ENCODE results near the gene RNF125.
A peak's percentile ranks its signal among the peaks of the same experiment; 100 is the strongest.

The RNF125 gene

DNA sequence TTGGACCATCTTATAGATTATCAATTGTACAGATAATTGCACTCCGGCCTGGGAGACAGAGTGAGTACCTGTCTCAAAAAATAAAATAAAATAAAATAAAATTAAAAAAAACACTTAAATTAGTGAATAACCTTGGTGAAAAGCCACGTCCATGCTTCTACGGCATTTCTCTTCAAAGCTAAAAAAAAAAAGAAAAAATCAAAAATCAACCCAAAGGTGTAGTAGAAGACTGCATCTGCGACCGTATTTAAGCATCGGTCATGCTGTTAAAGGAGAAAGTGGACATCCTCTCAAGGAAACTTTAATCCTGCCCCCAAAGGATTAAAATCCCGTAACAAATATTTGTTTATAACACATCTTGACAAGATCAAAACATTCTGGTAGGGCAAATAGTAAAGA is 72.7 kb downstream of the RNF125 start:
- no peak for DNase-seq (ENCODE audit: low spot score)

DNA sequence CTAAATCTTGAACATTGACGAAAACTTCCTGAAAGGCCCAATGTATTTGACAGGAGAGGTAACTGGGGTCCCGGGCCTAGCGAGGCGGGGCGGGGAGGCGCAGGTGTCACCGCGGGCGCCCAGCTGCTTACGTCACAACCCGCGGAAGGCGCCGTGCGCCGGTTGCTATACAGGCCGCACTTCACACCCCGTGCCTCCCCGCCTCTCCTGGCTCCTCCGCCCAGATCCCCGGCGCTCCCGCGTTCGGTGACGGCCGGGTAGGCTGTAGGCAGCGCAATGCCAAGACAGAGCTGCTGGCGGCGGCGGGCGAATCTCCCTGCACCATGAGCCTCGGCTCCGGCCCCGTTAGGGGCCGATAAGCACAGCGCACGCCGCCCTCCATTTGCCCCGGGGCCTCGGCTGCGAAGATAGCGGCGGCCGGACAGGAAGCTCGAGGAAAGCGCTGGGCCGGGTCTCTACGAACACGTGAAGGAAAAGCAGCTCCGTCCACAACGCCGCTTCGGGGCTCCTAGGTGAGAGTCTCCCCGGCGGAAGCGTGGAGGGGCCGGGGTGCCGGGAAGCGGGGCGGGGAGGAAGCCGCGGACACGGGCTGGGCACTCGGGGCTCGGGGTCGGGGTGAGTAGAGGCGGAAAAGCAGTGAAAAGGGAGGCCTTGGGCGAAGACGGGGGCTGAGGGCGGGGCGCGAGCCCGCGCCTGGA is 73.2 kb downstream of the RNF125 start, which contains the start of gene RNF138:
RNF138 (plus strand) TSS at position 151 of the 698 bp plus-strand sequence. CDS start 903 bp downstream, outside the sequence.
- peak; percentile 38 for DNase-seq (ENCODE audit: low spot score)

DNA sequence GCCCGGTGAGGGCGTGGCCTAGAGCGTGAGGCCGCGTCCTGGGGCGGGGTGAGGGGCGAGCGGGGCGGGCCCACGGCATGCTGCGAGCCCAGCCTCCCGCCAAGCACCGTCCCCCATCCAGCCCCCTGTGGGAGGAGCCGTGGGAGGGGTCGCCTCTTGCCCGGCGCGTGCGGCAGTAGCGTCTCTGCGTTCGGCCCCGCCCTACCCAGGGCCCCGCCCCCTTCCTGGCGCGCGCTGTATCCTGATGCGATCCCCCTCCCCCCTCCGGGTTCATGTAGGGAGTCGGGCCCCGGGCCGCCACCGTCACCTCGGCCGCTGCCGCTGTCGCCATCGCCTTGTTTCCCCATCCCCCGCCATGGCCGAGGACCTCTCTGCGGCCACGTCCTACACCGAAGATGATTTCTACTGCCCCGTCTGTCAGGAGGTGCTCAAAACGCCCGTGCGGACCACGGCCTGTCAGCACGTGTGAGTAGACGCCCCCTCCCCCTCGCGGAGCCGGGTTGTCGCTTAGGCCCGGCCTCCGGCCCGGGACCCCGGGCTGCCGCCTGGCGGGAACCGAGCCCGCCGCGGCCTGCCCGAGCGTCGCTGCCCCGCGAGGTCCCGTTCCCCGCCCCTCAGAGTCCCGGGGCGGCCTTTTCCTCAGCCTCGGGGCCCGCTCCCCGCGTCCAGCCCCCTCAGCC is 73.9 kb downstream of the RNF125 start:
- DNase-seq (ENCODE audit: low spot score): peak; percentile 64

DNA sequence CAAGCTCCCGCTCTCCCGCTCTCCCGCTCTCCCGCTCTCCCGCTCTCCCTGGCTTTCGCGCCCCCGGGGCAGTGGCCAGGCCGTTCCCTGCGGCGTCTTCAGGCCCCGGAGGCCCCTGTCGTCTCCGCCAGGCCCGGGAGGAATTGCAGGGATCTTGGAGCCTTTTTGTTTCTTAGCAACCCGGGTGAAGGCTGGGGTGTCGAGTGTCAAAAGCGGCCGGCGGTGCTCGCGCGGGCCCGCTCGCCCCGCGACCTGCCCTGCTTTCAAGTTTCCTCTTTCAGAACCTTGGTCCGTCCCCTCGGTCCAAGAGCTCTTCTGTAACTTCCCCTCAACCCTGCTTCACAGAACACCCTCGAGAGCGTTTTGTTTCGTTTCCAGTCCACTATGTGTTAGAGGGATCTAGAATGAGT is 74.5 kb downstream of the RNF125 start:
- DNase-seq (ENCODE audit: low spot score): peak; percentile 11

DNA sequence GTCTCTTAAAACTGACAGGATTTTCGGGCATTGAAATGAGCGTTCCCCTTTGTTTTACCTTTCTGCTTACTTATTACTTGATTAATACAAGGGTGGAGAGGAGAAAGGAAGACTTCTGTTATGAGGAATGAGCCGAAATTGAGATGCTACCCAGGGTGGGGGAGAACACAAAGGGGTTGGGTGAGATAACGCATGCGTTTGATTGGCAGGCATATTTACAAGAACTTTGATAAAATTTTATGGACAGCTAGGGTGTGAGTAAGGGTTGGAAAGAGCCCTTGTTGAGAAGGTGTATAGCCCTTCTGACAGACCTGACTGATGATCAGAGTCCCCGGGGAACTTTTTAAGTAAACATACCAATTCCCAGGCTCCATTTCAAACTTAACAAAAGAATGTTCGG is 74.9 kb downstream of the RNF125 start:
- DNase-seq (ENCODE audit: low spot score): no peak

DNA sequence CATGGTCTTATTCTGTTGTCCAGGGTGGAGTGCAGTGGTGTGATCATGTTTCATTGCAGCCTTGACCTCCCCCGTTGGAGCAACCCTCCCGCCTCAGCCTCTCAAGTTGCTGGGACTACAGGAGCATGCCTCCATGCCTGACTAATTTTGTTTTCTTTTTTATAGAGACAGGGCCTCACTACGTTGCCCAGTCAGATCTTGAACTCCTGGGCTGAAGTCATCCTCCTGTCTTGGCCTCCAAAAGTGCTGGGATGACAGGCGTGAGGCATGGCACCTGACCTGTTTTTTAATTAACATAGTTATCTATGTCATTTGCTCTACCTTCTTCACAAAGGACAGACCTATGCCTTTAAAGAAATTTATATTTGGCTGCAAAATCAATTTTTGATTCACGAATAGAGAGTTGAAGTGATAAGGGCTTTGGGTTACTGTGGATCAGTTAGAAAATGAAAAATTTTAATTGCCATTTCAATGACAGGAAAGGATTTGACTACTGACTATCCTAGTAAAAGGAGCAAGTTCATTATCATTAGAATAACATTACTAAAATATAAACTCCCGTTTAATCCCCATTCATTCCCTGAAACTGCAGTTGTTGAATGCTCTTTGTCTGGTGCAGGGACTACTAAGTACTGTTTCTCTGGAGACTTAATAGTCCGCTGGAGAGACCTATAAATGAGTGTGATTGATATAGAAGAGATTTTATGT is 76.7 kb downstream of the RNF125 start:
- no peak for DNase-seq (ENCODE audit: low spot score)

DNA sequence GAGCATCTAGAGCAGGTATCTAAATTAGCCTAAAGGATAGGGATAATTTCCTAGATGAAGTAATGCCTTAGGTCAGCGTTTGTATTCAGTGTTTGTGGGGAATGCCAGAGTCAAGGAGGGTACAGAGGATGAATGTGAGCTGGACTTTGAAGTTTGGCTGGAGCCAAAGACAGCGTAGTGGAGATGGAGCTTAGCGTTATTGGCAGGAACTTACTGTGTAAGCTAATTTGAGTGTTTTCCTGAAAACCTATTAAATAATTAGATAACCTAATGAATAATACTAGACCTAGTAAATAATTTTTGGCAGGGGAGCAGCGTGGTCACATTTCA is 77.2 kb downstream of the RNF125 start:
- DNase-seq (ENCODE audit: low spot score): no peak

DNA sequence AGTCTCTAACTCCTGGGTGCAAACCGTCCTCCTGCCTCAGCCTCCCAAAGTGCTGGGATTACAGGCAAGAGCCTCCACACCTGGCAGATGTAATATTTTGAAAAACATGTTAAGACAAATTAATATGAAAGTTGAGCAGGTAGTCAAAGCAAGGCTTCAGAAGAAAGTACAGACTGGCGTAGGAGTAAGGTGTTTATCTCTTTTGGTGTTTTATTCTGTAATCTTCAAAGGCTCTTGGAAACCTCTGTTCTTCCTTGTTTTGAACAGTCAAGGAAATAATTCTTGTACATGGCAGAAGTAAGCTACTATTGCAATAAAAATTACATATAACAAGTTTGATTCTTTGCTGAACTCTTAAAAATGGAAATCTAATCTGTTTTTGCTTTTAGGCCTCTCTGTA is 78.3 kb downstream of the RNF125 start:
- no peak for DNase-seq (ENCODE audit: low spot score)

DNA sequence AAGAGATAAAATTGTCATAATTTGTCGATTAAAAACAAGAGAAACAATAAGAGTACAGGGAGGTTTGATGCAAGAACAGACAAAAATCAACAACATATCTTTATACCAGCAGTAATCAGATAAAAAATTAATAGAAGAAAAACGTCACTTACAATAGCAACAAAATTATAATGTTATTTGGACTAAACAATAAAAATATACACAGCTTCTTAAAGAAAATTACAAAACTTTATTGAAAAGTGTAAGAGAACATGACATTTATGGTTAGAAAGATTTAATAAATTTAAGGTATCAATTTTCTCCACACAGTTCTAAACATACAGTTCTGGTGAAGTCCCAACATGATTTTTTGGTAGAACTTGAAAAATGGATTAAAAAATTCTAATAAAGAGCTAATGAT is 85.9 kb downstream of the RNF125 start:
- DNase-seq (ENCODE audit: low spot score): no peak

DNA sequence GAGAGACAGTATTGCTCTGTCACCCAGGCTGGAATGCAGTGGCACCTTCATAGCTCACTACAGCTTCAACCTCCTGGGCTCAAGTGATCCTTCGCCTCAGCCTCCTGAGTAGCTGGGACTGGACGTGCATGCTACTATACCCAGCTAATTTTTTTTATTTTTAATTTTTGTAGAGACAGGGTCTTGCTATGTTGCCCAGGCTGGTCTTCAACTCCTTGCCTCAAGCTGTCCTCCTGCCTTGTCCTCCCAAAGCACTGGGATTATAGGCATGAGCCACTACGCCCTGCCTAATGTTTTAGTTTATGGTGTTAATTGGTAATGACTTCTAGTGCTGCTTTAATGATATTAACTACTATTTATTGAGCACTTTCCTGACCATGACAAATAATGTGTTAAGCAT is 91.4 kb downstream of the RNF125 start:
- DNase-seq (ENCODE audit: low spot score): no peak

DNA sequence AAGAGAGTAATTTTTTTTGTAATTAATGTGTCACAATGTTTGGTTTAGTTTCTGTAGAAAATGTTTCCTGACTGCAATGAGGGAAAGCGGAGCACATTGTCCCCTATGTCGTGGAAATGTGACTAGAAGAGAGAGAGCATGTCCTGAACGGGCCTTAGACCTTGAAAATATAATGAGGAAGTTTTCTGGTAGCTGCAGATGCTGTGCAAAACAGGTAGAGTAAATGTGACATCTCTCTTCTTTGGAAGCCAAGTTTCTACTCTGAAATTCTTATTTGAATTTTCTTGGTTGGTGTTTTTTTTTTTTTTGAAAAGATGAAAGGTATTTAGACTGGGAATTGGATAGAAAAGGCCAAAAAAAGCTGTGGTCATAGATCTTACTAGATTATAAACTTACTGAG is 93.1 kb downstream of the RNF125 start:
- DNase-seq (ENCODE audit: low spot score): no peak

DNA sequence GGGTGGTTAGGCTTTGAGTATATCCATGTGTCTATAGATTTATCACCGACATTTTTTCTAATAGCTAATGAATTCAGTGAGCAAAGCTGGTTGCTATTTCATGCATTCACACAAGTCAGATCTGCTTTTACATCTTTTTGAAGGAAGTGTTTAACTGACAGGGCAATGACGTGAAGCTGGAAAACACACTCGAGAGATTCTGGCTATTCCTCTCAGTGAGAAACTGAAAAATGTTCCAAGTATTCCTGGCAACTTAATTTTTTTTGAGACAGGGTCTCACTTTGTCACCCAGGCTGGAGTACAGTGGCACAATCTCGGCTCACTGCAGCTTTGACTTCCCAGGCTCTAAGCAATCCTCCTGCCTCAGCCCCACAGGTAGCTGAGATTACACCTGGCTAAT is 94.2 kb downstream of the RNF125 start:
- no peak for DNase-seq (ENCODE audit: low spot score)

DNA sequence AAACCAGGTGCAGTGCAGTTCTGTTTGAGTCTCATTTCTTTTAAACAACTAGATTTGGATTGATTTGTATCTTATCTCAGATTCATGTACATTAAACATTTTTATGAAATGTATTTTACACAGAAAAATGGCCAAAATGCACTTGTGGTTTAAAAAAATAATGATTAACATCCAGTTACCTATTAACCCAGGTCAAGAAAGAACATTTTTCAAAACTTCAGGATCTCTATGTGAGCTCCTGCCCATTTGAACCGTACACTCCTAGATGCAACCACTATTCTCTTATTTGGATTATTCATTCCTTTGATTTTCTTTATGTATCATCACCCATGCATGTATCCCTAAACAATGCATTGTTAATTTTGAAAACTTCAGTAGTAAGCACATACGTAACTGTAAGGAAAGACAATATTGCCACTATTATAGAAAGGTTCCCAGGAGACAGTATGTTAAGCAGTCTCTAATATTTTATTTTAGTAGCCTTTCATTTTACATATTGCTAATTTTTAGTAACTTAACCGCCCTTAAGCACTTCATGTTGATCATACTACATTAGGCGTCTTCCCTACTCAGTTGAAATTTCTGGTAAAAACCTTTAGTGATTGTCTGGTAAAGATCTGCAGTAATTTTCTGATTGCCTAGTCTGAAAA is 95.8 kb downstream of the RNF125 start:
- DNase-seq (ENCODE audit: low spot score): no peak

DNA sequence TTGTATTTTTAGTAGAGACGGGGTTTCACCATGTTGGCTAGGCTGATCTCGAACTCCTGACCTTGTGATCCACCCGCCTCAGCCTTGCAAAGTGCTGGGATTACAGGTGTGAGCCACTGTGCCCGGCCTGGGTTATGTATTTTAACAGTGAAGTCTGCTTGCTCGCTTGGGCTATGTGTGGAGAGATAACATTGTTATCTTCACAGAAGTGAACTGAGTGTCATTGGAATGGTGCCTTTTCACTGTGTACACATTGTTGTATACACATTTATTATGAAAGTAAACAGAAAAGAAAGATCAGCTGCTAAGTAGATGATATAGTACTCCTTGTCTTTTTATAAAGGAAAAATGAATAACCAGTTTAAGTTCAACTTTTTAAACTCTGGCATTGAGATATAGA is 103.4 kb downstream of the RNF125 start:
- no peak for DNase-seq (ENCODE audit: low spot score)

Measured in HuH-7.5 (cell line).